ENCODE data around the gene BTG4. TPM values are rescaled to one million over a fixed set of nuclear protein-coding genes. Genes with fewer than 3 reads are reported as not detected.

The BTG4 gene
- polyA plus RNA-seq, 1 experiment: not detected

- TF ChIP-seq CTCF (IDR thresholded peaks at IDR 0.05; ENCODE audit: low read depth, low read length): no peak
- H3K9me3 ChIP-seq (ENCODE audit: control insufficient read depth, insufficient read depth, low read length): no peaks in the 10 kb centered on the region
- no peak overlapping the region for H3K27ac ChIP-seq (ENCODE audit: low read depth, low read length)
- ChIA-PET POLR2A (no interaction called here), CTCF (interaction anchor here (0.6 to 2.4 kb wide), 2 partner anchors 21 to 128 kb away, joined by 6 to 8 read pairs; no protein-coding TSS in a partner anchor)
- no peak overlapping the region for H3K4me3 ChIP-seq (ENCODE audit: low read depth, low read length)
- DNase-seq (ENCODE audit: low read depth, low spot score): no peak
- no peaks in the 10 kb centered on the region for H3K27me3 ChIP-seq (ENCODE audit: control insufficient read depth, insufficient read depth, low read length)
Observed at GRCh38 chr11:111476366-111476765, 35.8 kb downstream of the BTG4 start.

GRCh38 chr11:111474432-111474831 lies 37.8 kb downstream of the BTG4 start:
- no peaks in the 10 kb centered on the region for H3K27me3 ChIP-seq (ENCODE audit: control insufficient read depth, insufficient read depth, low read length)
- no peak for DNase-seq (ENCODE audit: low read depth, low spot score)
- H3K9me3 ChIP-seq (ENCODE audit: control insufficient read depth, insufficient read depth, low read length): no peaks in the 10 kb centered on the region
- no peak overlapping the region for H3K27ac ChIP-seq (ENCODE audit: low read depth, low read length)
- CTCF ChIA-PET: no interaction called here
- no peak overlapping the region for H3K4me3 ChIP-seq (ENCODE audit: low read depth, low read length)
- no peak for TF ChIP-seq CTCF (IDR thresholded peaks at IDR 0.05; ENCODE audit: low read depth, low read length)
- POLR2A ChIA-PET: no interaction called here

- Histone ChIP-seq H3K27ac (ENCODE audit: low read depth, low read length) (no peak overlapping the region), H3K27me3 (ENCODE audit: control insufficient read depth, insufficient read depth, low read length) (no peaks in the 10 kb centered on the region), H3K4me3 (ENCODE audit: low read depth, low read length) (no peak overlapping the region), H3K9me3 (ENCODE audit: control insufficient read depth, insufficient read depth, low read length) (no peaks in the 10 kb centered on the region)
- no peak for DNase-seq (ENCODE audit: low read depth, low spot score)
- CTCF ChIA-PET: no interaction called here
- POLR2A ChIA-PET: no interaction called here
- TF ChIP-seq CTCF (IDR thresholded peaks at IDR 0.05; ENCODE audit: low read depth, low read length): no peak
Observed at GRCh38 chr11:111472228-111472627, 40.0 kb downstream of the BTG4 start.

GRCh38 chr11:111469200-111469599 lies 43.0 kb downstream of the BTG4 start:
- no peaks in the 10 kb centered on the region for H3K27me3 ChIP-seq (ENCODE audit: control insufficient read depth, insufficient read depth, low read length)
- no peak overlapping the region for H3K27ac ChIP-seq (ENCODE audit: low read depth, low read length)
- DNase-seq (ENCODE audit: low read depth, low spot score): no peak
- CTCF ChIA-PET: no interaction called here
- no peak overlapping the region for H3K4me3 ChIP-seq (ENCODE audit: low read depth, low read length)
- POLR2A ChIA-PET: interaction anchor here (0.6 kb wide), 1 partner anchor 96 kb away, joined by 5 read pairs; no protein-coding TSS in a partner anchor
- no peak for TF ChIP-seq CTCF (IDR thresholded peaks at IDR 0.05; ENCODE audit: low read depth, low read length)
- no peaks in the 10 kb centered on the region for H3K9me3 ChIP-seq (ENCODE audit: control insufficient read depth, insufficient read depth, low read length)

GRCh38 chr11:111466615-111467014 lies 45.6 kb downstream of the BTG4 start:
- no peak overlapping the region for H3K27ac ChIP-seq (ENCODE audit: low read depth, low read length)
- H3K9me3 ChIP-seq (ENCODE audit: control insufficient read depth, insufficient read depth, low read length): no peaks in the 10 kb centered on the region; the same call in 1 of the 2 replicates
- no peak for DNase-seq (ENCODE audit: low read depth, low spot score)
- H3K27me3 ChIP-seq (ENCODE audit: control insufficient read depth, insufficient read depth, low read length): no peaks in the 10 kb centered on the region
- H3K4me3 ChIP-seq (ENCODE audit: low read depth, low read length): no peak overlapping the region
- no peak for TF ChIP-seq CTCF (IDR thresholded peaks at IDR 0.05; ENCODE audit: low read depth, low read length)
- ChIA-PET CTCF (interaction anchor here (1.4 kb wide), 1 partner anchor 12 kb away, joined by 3 read pairs; no protein-coding TSS in a partner anchor), POLR2A (no interaction called here)
